Stimulated activated CD4-positive, alpha-beta T cell treated with anti-CD3 and anti-CD28 coated beads, Interleukin-2, amount 100 ng/mL, for 4 hours (primary cell): ENCODE data around the gene IGF2.
A peak's percentile ranks its signal among the peaks of the same experiment; 100 is the strongest.

ENCODE experiments used
- DNase-seq: peaks from one replicate; pipeline ENCODE4 v3.0.0-alpha.2; 2020; ENCODE audit warnings: low read depth

Gene IGF2

DNA sequence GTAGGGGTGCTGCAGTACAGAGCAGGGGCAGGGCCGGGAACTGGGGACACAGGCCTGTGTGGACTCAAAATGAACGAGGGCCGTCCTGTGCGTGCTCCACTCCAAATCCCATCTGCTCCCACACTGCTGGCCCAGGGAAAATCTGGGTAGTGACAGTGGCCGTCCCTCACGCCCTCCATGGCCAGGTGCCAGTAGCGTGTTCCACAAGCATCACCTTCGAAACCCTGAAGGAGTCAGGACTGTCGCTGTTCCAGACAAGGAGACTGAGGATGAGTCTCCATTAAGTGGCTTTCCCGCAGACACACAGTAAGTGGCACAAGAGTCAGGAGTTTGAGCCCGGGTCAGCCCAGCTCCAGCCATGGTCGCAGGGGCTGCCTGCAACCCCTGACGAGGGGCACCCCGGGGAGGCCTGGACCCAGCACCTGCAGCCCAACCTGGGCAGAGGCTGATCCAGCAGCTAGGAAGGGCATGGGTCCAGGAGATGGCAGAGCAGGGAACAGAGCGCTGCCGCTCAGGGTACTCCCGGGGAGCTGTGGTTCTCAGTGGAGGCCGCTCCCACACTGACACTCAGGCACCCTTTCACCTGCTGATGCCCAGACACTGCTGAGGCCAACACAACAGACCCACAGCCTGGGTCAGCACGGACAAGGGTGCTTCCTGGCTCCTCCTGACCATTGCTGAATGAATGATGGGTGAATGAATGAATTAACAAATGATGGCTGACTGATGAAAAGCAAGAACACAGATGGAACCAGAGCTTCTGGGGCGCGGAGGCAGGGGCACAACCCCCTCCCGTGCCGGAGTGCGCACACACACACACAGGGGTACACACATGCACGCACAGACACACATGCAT is 35.3 kb downstream of the IGF2 start:
- no peak for DNase-seq

DNA sequence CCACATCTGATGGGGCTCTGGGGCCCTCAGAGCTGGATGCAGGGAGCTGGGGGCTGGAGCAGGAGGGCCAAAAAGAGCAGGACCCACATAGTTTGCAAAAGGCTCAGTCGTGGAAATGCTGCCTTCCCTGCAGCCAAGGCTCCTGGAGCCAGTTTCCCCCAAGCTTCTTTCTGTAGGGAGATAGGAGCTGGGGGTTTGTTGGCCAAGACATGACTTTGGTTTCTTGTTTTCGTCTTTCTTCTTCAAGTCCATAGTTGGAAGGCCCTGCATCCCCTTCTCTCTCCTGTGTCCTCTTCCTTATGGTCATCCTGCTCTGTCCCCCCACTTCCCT is 36.3 kb downstream of the IGF2 start:
- no peak for DNase-seq

DNA sequence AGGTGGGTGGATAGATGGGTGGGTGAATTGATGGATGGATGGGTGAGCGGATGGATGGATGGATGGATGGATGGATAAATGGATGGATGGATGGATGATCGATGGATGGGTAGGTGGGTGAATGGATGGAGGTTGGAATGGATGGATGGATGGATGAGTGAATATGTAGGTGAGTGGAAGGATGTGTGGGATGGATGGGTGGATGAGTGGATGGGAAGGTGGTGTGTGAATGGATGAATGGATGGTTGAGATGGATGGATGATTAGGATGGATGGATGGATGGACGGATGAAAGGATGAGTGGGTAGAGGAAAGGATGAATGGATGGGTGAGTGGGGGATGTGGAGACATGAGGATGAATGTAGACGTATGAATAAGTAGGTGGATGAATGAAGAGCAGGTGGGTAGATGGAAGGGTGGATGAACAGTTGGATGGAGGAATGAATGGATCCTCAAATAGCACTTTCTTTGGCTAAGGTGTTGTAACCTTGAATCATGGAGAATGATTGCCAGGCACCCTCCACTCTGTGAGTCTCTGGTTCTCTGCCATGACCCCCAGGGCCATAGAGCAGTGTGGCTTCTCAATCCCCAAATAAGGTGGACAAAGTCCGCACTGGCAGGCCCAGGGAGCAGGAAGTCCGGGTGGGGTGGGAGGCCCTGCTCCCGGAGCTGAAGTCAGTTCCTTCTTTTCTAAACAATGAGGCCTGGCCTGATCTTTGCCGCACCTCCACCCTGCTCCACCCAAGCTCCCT is 36.9 kb downstream of the IGF2 start:
- DNase-seq, result no peak

DNA sequence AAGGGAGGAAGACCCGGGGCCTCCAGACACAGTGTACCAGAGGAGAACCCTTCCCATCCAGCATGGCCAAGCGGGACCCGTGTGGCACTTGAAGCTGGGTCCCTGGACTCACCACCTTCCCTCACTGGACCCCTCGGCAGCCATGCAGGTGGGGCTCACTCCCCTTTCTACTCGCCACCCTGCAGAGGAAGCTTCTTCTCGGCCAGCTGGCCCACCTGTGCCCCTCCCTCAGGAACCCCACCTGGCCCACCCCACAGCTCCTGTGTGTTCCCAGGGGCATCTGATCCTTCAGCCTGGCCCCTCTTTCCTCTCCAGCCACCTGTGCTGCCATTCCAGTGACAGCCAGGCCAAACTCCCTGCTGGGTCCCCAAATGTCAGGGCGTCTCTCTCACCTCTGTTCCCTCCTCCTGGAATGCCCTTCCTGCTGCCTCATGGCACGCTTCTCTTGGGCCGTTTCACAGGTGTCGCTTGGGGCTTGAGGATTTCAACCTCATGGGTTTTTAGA is 38.0 kb downstream of the IGF2 start:
- no peak for DNase-seq

DNA sequence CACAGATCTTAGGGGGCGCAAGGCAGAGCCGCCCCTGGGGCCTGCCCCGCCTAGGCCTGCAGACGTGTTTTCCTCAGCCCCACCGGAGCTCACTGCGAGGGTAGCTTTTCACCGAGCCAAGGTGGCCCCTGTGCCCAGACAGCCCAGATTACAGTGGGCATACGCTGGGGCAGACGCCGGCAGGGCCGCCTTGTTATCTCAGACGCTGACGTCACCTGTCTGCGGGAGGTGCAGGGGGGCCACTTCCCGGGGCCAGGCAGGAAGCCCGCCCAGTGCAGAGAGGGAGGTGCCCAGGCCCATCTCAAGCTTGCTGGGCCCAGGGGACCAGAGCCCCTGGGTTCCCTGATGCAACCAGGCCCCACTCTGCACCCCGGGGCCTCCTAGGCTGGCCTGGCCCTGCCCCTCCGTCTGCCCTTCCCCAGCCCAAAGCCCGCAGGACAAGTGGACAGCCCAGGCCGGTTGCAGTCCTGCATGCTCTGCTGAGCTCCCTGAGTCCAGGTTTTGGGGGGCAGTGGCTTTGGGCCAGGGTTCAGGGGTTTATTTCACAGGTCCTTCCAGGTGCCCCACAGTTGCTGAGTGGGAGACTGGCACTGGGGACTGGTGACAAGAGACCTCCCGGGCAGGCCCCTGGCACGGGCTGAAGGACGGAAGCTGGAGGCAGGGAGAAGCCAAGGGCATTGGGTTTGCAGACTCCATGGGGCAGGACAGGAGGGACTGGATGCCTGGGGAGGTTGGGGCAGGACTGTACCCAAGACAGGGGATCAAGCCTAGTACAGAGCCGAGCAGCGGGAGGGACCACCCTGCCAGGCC is 38.6 kb downstream of the IGF2 start:
- DNase-seq, result no peak

DNA sequence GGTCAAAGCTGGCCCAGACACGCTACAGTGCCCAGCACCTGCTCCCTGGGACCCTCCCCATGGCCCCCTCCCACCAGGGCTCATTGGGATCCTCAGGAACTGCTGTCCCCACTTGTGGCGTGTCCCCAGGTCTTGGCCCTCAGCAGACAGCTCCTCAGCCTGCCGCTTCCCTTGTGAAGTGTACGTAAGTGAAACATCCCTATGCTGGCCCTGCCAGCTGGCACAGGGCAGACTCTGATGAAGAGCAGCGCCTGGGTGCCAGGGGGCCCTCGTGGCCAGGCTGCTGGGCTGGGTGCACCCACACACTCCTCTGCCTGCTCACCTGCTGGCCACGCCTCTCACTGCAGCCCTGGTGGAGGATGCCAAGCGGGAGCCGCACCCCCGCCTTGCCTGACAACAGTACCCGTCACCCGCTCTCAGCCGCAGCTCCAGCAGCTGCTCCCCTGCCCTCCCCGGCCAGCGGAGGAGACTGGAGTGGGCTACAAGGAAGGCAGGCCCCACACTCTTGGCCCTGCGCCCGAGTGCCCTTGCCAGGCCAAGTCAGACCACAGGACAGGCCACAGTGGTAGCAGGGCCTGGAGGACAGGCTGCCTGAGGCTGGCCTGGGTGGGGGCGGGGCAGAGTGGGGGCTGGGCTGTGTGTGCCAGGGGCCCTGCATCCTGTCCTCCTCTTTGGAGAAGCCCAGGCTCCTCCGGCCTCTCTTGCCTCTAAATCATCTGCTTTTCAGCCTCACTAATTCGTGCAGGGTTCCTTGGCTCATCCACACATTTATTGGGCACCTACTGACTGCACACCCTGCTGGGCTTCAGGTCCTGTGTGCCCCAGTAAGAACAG is 39.5 kb downstream of the IGF2 start:
- no peak for DNase-seq

GRCh38 chr11:2098691-2099515 is 40.3 kb downstream of the IGF2 start:
- no peak for DNase-seq

DNA sequence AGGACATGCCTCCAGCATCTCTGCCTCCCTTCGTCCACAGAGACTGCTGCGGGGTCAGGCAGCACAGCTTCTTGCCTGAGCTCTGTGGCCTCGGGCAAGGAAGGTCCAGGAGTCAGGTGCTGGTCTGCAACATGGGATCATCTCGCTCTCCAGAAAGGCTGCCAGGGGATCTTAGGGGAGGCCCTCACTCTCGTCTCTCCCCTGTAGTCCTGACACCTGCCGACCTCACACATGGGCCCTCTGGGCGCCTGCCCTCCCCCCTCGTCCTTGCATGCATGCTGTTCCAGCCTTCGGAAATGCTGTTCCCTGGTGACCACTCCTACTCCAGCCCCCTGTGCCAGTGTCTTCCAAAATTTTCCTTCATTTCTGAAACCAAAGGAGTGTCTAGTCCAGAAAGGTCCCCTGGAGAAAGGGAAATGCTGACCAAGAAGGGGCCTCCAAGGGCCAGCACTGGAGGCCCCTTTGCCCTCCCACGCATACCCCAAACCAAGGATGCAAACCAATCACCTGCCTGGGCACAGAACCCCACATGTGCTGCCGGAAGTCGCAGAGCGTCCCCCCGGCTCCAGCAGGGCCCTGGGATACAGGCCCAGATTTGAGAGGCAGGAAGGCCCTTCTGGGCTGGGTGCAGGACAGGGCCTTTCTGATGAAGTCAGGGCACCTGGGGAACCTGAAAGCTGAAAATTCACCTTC is 41.0 kb downstream of the IGF2 start:
- DNase-seq, result no peak

- DNase-seq, result no peak
These were observed 41.7 kb downstream of the IGF2 start for GRCh38 chr11:2097356-2097997.

DNA sequence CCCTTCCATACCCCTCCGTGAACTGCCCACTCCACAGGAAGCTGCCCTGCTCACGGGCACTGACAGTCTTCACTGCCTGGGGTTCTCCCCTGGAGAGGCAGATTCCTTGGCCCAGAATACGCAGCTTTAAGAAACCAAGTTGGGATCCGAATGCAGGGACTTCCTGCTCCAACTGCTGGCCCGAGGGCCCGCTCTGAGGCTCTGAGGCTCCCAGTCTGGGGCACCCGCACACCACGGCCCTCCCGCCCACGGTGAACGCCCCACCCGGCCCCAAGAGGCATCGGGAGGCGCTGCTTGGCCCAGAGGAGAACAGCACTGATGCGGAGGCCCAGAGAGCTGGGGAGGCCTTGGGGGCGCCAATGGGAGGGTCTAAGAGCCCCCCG is 42.3 kb downstream of the IGF2 start:
- no peak for DNase-seq

DNA sequence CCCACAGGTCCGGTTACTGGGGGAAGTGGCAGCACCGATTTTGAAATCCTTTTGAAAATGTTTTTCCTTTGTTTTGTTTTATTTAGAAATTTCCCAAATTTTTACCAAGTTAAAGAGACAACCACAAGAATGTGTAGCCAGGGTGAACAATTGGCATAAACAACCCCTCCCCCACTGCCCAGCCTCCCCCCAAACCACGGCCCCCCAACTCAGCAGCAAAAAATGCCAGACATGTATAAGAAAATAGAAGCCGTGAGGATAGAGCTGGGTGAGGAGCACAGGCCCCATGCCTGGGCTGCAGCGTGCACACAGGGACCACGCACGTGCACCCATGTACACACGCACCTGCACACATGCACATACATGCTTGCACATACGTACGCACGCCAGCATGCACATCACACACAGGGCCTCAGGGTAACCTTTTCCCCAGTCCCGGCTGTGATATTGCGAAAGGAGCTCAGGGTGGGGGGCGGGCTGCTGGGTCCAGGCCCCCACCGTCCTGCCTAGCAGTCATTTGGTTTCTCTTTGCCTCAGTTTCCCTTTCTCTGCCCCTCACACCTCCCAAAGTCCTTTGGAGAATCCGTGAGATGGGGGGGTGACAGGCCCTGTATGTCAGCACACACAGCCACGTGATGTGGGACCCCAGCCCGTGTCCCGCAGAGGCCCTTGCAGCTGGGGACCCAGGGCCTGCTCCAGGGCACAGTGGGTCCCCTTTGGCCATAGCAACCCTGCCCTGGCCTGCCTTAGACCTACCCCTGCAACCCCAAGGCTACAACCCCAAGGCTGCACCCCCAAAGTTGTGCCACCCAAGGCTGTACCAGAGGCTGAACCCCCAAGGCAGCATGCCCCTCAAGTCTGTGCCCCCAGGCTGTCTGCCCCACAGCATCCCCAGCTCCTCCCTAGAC is 42.9 kb downstream of the IGF2 start:
- DNase-seq, result no peak

DNA sequence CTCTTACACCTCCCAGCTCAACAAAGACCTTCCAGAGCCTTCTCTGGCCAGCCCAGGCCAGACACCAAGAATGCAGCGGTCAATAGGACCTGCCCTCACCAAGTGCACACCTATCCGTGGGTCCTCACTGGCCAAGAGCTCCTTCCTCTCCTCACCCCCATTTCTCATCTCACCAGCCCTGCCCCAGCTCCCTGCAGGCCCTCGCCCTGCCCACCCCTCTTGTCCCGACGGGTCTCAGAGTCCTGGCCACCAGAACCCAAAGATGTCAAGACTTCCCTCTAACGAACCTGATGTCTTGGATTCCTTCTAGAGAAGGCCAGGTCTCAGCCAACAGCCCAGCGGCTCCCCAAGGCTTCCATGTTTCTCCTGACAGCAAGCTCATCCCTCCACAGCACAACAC is 43.6 kb downstream of the IGF2 start:
- no peak for DNase-seq

DNA sequence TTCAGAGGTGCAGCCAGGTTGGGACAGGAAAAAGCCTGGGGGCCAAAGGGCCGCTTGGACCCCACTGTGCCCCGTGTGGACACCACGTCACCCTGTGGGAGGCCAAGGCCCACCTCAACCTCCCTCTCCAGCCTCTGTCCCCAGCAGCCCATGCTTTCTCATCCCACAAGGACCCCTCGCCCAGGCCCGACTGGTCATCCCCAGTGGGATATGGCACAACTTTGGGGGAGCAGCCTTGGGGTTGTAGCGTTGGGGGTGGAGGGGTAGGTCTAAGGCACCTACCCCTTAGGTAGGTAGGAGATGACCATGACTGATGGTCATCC is 44.0 kb downstream of the IGF2 start:
- DNase-seq, result no peak

DNA sequence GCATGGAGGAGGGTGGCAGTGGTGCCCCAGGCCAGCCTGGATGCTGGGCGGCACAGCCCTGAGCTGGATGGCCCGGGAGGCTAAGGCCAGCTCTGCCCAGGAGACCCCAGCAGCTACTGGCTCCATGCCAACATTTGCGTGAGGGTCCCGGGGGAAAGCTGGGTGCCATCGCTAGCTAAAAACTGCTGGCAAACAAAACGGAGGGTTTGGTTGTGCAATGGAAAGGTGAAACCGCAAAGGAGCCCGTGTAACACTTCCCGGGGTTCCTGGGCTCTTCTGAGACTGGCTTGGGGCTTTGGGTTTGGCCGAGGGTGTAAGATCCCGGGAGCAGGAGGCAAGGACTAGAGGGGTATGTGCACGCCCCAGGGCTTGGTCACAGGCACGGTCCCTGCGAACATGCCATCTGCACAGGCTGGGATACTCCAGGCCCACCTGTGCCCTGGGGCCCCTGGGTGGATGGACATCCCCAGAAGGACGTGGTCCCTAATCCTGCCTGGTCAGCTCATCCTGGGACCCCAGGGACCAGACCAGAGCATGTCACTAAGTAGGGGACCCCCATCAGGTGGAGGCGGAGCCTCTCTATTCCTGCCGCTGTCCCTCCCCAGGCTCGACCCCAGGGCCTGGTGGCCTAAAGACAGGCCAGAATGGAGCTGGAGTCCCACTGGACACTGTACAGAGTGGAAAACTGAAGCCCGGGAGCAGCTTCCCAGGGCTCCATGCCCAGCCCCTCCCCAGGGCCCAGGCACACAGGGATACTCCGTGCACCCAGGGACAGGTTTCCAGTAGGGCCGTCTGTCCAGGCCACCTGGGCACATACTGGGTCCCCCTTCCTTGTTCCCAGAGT is 44.6 kb downstream of the IGF2 start:
- DNase-seq, result no peak

DNA sequence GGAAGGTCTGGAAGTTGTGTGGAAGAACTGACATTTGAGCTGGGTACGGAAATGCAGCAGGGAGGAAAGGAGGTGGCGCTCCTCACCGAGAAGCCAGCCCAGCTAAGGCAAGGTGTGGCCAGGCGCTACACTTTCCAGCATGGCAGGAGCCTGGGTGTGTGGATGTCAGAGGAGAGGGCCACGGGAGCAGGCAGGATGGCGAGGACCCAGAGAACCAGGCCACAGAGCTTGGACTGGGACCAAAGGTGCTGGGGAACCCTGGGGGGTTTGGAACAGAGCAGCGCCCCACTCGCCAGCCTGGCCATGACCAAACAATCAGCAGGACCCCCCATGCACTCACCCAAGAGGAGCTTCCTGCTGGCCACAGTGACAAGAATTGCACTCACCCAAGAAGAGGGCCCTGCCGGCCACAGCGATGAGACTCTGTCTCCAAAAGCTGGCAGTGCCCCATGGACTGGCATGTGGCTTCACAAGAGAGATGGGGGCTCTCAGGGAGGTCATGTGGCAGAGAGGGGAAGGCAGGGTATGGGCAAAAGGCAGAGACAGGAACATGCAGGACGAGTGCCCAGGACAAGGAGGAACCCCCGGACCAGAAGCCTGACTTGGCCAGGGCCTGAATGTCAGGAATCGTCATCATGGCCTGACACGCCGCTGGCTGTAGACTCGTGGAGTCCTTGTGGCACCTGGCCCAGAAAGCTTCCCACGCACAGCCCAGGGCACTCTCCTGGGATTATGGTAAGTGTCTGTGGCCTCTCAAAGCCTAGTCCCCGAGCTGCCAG is 45.4 kb downstream of the IGF2 start:
- DNase-seq, result no peak

- DNase-seq, result peak; percentile 26
These were observed 46.2 kb downstream of the IGF2 start for GRCh38 chr11:2092956-2093412.

GRCh38 chr11:2092464-2092910 is 46.7 kb downstream of the IGF2 start:
- no peak for DNase-seq
